ENCODE measurements around the gene KPNA2.
"Not testable (repeated sequence)": the region's sequence is repeated elsewhere in the genome, so short reads cannot be mapped to it uniquely, and the experiment has no call there.

GRCh38 chr17:68047890-68048542 lies 12.5 kb downstream of the KPNA2 start:
- not testable (repeated sequence) for TF ChIP-seq EZH2 (optimal IDR thresholded peaks at IDR 0.05; ENCODE audit: low read depth, low read length); CTCF (IDR thresholded peaks at IDR 0.05; ENCODE audit: low read length); EZH2phosphoT487 (IDR thresholded peaks at IDR 0.05; ENCODE audit: low read length)

Data from MM.1S (cell line).